Measurements from ENCODE around the gene WSB2.

- TF ChIP-seq CTCF (IDR thresholded peaks at IDR 0.05; ENCODE audit: low read depth, low read length, poor library complexity, severe bottlenecking): no peak
- TF ChIP-seq EZH2phosphoT487 (IDR thresholded peaks at IDR 0.05; ENCODE audit: borderline replicate concordance, low read length): no peak
These were observed 9.7 kb downstream of the WSB2 start for GRCh38 chr12:118050972-118051910.

Measured in DOHH2 (cell line).